GM18951 (cell line): ENCODE measurements around the gene ARID5B.

Experiments used
- POLR2A ChIP-seq: IDR thresholded peaks from 4 replicates; pipeline ENCODE4 v1.6.1; 2011; ENCODE audit warnings: mild to moderate bottlenecking; ENCODE audit not compliant: insufficient read length, insufficient read depth; ENCODE audit errors: extremely low read depth
- in situ Hi-C: fragments of 300-500 bp; cut with MboI; formaldehyde crosslinking; loops from one replicate; pipeline ENCODE4 v1.12.0; 2022; ENCODE audit warnings: low sequenced_read_pairs, mixed read lengths, inconsistent platforms; ENCODE audit not compliant: unreplicated experiment

The ARID5B gene

DNA sequence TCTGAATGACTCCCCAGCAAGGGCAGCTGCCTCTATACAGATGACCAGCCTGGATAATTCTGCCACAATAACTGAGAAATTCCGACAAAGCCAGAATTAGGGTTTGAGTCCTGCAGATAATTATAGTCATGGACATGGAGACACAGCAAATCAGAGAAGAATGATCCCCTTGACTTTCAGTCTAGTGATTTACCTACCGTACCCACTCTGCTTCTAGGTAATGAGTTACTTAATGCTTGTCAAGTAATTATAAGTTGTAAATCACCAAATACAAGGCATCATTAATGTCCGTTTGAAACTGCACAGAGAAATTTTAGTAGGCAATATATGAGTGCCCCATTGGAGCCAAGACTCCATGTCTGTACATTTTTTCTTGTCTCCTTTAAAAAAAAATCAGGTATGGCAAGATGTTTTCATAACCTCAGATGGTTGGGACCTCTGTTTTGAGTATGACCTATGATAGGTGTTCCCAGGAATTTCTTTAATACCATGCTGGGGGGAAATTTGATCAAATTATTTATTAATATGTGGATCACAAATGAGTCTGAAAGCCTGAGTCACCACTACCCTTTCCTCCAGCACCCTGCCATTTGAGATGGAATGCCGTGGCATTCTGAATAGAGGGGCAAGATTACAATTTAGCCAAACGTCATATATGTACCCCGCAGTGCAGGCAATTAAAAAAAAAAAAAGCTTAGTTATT is 5.5 kb upstream of the ARID5B start:
- in situ Hi-C loops: no loop called here
- TF ChIP-seq POLR2A: no peak

GRCh38 chr10:61896854-61897661 is 4.4 kb upstream of the ARID5B start:
- peak; percentile 35 for TF ChIP-seq POLR2A
- in situ Hi-C loops: no loop called here

DNA sequence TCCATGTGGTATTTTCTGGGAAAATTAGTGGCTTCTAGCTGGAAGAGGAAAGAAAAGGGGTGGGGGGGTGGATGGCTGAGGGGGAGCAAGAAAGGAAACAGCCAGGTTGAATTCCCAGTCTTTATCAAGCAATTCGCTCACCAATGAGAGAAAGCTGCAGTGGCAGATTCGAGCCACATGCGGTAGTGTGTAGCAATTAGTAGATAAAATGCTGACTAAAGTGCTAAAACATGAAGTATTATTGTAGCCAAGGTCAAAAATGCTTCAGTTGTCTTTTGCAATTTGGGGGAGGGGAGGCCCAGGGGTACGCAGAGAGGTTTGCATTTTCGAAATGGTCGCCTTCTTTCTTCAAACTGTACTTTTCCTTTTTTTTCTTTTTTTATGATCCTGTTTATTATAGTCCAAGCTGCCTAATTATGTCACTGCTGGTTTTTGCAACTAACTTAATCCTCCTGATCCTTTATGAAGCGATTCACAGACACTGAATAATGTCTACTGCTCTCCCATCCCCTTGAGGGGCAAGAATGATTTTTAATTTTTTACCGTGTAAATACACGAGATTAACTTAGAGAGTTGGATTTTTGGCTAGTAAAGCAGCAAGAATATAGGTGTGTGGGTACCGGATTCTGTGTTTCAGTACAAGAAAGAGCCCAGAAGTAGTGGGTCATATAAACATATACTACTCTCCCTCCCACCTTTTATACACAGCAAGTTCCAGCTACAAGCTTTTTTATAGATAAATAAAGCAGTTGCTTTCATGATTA is 3.6 kb upstream of the ARID5B start:
- TF ChIP-seq POLR2A: no peak
- in situ Hi-C loops: no loop called here

DNA sequence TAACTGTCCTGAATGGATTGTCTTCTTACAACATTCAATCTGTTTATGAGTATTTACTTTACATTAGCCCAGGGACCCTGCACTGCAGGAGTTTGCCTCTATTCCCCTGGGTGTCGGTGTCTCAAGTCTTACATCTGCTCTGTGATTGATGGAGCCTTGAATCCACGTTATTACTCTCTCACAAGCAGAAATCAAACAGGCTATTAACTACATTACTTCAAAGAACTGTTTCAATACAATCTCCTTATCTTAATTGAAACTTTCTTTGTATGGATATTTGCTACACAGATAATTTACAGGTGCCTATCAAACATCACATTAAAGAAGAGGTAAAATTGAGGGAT is 3.1 kb upstream of the ARID5B start:
- in situ Hi-C loops: no loop called here
- TF ChIP-seq POLR2A: no peak

DNA sequence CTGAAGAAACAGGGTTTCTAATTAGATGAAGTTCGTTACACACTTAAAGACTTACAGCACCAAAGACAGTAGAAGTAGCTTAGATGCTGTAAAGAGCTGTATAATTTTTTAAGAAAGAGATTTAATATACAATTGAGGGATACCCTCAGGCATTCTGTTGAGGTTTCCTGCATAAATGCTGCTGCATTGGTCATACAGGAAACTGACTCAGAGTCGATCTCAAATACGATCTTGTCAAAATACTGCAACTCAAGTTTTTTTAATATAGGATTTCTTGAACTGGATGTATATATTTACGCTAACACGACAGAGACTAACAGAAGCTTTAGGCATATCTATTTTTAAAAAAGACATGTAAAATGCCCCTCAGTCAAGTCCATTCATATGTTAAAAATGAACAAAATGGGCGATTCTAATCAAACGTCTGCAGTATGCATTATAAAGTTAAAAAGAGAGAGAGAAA is 2.4 kb upstream of the ARID5B start:
- no peak for TF ChIP-seq POLR2A
- in situ Hi-C loops: no loop called here

- in situ Hi-C loops: no loop called here
- no peak for TF ChIP-seq POLR2A
These were observed 1.9 kb upstream of the ARID5B start for GRCh38 chr10:61899663-61899996.

- peak; percentile 96 for TF ChIP-seq POLR2A
- in situ Hi-C loops: loop anchor here (10.0 kb wide), 1 partner anchor 355 kb away; no protein-coding TSS in a partner anchor
These were observed 1.3 kb upstream of the ARID5B start for GRCh38 chr10:61899997-61900828.

DNA sequence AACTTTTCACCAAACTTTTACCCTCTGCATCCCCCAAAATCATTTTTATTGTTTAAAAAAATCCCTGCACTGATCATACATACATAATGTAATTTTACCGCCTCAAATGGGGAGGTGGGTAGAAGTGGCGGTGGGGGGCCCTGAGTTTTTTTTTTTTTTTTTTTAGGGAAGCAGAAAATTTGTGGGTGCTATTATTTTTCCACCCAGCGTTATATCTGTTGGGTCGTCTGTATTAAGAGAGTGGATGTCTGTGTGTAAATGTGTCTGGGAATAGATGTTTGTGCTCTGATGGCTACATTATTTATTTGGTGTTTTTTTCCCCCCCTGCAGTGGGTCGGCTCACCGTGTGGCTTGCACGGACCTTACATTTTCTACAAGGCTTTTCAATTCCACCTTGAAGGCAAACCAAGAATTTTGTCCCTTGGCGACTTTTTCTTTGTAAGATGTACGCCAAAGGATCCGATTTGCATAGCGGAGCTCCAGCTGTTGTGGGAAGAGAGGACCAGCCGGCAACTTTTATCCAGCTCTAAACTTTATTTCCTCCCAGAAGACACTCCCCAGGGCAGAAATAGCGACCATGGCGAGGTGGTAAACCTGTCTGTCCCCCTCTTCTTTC is 438 bp downstream of the ARID5B start:
- peak; percentile 5 for TF ChIP-seq POLR2A
- in situ Hi-C loops: loop anchor here (10.0 kb wide), 1 partner anchor 353 kb away; no protein-coding TSS in a partner anchor

- in situ Hi-C loops: loop anchor here (10.0 kb wide), 1 partner anchor 352 kb away; no protein-coding TSS in a partner anchor
- no peak for TF ChIP-seq POLR2A
These were observed 1.1 kb downstream of the ARID5B start for GRCh38 chr10:61902445-61903220.

DNA sequence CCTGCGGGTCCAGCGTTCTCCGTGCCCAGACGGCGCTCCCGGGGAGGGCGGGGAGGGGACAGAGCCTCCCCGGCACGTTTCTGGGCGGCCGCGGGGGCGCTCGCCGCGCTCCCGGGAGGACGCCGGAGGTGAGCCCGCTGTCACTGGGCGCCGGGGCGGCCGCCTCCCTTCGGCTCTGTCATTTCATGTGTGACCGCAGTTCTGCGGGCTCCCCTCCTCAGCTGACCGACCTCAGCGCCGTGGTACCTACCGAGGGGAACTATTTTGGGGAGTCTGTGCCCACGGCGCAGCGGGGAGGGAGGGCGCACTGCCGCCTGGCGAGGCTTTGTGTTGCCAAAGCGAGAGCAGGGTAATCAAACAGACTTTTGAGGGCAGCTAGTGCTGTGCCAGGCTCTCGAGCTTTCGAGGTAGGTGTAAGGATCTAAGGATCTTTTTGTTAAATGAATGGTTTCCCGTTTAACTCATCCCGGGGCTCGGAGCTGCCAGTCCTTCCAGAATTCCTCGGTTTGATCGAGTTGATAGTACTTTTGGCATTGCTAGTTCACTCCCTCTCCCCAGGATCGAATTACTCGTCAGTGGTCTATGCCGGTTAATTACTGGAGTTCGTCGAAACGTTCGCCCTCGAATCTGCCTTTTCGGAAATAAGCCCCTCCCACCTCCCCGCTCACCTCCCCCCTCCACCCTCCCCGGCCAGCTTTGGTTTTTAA is 1.9 kb downstream of the ARID5B start:
- peak; percentile 74 for TF ChIP-seq POLR2A
- in situ Hi-C loops: loop anchor here (10.0 kb wide), 1 partner anchor 351 kb away; no protein-coding TSS in a partner anchor

DNA sequence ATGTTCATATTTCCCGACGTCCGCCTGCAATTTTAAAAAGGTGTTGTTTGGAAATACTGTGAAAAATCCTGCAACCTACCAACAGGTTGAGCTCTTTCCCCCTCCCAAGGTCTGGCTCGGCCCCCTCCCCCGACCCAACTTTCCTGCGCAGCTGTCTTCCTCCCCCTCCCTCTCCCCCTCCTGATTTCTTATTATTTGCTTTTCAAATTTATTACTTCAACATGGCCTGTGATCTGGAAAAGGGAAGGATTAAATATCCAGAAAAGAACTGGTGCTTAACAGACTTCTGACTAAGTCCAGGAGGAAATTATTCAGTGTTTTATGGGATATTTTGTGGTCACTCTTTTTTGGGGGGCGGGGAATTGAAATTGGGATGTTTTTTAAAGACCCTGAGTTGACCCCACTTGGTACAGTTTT is 2.4 kb downstream of the ARID5B start:
- in situ Hi-C loops: loop anchor here (10.0 kb wide), 1 partner anchor 351 kb away; no protein-coding TSS in a partner anchor
- TF ChIP-seq POLR2A: no peak
